ENCODE results near the gene BLOC1S1.
"Not testable (repeated sequence)": the region's sequence is repeated elsewhere in the genome, so short reads cannot be mapped to it uniquely, and the experiment has no call there.

The BLOC1S1 gene

DNA sequence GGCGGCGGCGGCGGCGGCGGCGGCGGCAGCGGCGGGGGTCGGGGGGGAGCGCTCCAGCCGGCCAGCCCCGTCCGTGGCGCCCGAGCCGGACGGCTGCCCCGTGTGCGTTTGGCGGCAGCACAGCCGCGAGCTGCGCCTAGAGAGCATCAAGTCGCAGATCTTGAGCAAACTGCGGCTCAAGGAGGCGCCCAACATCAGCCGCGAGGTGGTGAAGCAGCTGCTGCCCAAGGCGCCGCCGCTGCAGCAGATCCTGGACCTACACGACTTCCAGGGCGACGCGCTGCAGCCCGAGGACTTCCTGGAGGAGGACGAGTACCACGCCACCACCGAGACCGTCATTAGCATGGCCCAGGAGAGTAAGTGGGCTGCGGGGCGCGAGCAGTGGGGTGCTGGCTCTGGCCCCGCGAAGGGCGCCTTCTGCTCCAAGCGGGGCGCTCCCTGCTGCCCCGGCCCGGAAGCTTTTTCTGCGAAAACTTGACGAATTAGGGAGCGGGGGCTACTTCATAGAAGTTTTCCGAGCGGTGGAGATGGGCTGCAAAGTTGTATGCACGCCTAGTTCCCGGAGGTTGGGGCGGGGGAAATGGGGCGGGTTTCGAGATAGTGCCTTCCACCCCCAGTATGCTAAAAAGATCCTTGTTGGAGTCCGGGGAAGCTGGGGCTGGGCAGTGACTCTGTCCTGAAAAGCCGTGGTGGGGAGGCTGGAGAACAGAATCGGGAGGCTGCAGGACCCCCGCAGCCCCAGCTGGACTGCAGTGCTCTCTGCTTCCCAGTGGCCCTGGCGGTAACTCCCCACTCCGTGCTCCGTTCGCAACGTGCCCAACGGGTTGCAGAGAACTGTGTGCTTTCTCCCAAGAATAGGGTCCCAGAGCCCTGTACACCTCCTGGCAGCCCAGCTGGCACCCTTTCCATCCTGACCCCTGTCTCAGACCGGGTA is 27.8 kb downstream of the BLOC1S1 start:
- in situ Hi-C loops (cut with MboI; ENCODE audit: low sequenced_read_pairs) = no loop called here

DNA sequence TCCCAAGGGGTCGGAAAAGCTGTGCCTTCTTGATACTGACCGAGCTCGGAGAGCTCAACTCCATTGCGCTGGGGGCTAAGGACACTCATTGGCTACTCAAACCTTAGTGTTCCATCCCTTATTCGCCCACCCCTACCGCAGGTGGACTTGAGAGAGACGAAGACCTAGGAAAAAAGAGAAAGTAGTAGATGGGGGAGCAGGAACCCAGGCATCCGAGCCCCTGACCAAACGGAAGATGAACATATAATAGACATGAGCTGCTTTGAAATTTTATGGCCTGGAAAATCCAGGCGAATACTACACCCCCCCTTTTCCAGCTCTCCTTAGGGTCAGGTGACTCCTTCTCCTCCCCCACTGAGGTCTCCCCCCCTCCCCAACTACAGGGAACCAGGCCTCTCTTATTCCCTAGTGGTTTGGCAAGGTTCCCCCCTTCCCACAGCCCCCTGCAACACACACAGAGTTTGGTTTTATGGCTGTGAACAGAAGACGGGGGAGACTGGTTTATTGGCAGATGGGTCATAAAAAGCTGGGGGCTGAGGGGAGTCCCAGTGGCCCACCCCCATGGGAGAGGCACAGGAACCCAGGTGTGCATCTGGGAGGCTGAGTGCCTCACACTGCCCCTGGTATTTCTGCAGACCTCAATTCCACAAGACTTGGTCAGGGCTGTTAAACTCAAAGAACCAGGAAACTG is 28.6 kb downstream of the BLOC1S1 start:
- in situ Hi-C loops (cut with MboI; ENCODE audit: low sequenced_read_pairs) = no loop called here

DNA sequence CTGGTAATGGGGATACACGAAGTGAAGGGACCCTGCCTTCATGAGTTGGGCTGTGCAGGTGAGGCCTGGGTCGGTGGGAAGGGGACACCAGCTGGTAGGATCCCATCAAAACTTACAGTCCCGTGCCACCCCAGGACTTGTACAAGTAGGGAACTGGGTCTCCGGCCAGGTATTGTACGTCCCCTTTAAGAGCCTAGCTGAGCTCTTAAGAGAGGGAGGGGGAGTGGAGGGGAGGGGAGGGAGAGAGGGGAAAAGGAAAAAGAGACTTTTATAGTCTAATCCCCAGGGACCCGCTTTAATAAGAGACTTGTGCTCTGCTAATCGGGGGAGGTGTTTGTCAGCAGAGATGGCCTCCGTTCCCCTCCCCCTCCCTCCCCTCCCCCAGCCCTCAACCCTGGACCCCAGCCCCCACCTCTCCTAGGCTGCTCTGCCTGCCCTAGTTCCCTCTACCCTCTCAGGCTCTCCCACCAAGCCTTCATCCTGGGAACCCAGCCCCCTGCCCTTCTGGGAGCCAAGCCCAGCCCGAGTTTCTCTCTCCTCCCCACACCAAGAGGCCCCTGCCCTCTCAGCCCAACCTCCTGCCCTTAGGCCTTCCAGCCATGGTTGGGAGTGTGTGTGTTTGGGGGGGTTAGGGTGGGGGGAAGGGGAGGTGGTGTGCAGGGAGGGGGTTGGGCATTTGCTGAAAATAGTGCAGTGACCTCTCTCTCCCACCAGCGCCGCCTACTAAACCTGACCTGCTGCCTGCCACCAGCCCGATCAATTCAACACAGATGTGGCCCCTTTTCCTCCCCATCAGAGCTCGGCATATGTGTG is 29.7 kb downstream of the BLOC1S1 start:
- in situ Hi-C loops (cut with MboI; ENCODE audit: low sequenced_read_pairs) = no loop called here

DNA sequence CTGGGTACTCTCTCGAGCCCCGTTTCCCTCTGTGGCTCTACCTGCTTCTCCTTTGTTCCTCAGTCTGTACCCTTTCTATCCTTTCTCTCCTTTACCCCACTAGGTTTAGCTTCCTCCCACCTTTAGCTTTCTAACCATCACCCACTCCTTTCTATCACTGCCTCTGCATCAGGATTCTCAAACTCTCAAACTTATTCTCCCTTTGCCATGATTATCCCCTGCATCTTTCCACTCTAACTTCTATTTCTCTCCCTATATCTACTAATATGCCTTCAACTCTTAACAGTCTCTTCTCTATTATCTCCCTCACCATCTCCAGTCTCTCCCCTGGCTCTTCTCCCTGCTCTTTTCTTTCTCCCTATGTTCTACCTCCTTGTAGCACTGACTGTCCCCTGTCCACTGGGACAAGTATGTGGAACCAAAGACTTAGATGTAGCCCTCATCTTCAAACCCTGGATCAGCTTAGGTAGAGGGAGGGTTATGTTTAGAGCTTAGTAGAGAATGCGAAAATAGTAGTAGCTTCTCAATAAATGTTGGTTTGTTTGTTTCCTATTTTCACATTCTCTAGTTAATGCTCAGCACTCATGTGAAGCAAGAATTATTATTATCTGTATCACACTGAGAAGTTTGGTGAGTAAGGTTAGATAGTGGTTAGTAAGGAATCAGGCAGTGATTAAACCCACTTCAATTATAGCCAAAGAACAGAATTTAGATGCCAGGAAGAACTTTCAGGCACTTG is 30.5 kb downstream of the BLOC1S1 start:
- in situ Hi-C loops (cut with MboI; ENCODE audit: low sequenced_read_pairs) = no loop called here

DNA sequence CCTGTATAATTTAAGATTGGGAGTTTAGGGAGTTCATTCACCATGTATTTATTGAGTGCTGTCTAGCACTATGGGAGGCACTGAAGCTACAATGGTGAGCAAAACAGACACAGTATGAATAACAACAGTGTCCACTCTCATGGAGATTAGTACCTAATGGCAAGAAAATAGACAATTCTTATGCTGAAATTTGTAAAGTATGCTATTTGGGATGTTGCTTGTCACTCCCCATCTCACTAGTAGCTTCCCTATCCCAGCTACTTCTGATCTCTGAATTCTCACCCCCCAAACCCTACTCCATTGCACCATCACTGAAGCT is 31.0 kb downstream of the BLOC1S1 start:
- in situ Hi-C loops (cut with MboI; ENCODE audit: low sequenced_read_pairs) = no loop called here

DNA sequence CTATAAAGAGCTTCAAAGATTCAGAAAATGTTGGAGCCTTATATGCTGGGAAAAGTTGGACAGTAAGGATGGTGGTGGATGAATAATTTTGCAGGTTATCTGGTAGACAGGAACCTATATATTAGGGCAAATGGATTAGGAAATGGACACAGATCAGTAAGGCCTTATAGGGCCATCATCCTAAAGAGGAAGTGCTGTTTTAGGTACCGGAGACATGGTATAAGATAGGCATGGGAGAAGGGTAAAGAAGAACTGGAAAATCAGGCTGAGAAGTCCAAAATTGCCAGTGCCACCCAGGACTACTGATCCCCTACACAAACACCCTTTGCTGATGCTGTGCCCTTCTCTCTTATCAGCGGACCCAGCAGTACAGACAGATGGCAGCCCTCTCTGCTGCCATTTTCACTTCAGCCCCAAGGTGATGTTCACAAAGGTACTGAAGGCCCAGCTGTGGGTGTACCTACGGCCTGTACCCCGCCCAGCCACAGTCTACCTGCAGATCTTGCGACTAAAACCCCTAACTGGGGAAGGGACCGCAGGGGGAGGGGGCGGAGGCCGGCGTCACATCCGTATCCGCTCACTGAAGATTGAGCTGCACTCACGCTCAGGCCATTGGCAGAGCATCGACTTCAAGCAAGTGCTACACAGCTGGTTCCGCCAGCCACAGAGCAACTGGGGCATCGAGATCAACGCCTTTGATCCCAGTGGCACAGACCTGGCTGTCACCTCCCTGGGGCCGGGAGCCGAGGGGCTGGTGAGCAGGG is 32.6 kb downstream of the BLOC1S1 start:
- in situ Hi-C loops (cut with MboI; ENCODE audit: low sequenced_read_pairs) = no loop called here

DNA sequence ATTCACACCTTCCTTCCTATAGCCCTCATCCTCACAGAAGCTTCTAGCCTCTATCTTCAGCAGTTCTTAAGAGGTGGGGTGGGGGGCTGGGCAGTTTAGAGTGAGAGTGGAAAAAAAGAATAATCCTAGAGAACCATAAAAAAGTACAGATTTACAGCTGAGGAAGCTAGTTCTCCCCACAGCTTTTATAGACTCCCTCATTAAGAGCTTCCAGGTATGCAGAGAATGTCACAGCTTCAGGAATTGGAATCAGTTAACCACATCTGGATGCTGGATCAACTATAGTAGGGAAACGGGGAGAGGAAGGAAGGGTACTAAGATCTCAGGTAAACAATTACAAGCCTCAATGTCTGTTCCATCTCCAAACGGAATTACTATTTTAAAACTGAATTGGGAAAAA is 39.4 kb downstream of the BLOC1S1 start:
- in situ Hi-C loops (cut with MboI; ENCODE audit: low sequenced_read_pairs) = no loop called here

DNA sequence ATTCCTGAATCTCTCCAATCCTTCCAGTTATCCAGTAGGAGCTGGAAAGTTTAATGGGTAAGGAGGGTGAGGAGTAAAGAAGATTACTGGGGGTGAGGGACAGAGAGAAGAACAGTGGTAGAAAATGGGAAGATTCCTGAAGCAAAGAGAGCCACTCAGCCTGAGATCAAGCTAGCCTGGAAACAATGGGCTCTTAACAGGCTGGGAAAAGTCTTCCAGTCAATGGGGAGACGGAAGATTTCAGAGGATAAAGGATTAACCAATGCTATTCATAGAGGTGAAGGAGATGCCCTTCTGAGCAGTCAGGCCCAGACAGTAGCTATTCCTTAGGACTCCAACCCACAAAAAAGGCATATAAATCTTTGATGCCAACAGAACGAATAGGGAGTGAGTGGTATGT is 41.9 kb downstream of the BLOC1S1 start:
- in situ Hi-C loops (cut with MboI; ENCODE audit: low sequenced_read_pairs) = no loop called here

DNA sequence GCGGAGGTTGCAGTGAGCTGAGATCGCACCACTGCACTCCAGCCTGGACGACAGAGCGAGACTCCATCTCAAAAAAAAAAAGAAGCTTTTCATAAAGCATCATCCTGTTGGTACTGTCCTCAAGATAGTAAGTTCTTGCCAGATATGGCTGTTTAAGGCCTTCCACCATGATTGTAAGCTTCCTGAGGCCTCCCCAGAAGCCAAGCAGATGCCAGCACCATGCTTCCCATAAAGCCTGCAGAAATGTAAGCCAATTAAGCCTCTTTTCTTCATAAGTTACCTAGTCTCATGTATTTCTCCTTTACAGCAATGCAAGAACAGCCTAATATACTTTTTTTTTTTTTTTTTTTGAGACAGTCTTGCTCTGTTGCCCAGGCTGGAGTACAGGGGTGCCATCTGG is 42.7 kb downstream of the BLOC1S1 start:
- in situ Hi-C loops (cut with MboI; ENCODE audit: low sequenced_read_pairs) = not testable (repeated sequence)

DNA sequence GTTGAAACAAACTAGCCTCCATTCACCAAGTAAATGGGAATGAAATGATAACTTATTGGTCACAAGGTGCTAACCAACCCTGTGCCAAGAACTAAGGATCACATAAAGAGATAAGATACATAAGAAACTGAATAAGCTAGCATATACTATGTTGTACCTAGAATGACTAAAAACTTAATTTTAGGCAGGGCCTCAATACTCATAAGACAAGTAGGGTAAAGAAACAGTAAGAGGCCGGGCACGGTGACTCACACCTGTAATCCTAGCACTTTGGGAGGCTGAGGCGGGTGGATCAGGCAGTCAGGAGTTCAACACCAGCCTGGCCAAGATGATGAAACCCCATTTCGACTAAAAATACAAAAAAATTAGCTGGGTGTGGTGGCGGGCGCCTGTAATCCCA is 44.8 kb downstream of the BLOC1S1 start:
- in situ Hi-C loops (cut with MboI; ENCODE audit: low sequenced_read_pairs) = no loop called here

DNA sequence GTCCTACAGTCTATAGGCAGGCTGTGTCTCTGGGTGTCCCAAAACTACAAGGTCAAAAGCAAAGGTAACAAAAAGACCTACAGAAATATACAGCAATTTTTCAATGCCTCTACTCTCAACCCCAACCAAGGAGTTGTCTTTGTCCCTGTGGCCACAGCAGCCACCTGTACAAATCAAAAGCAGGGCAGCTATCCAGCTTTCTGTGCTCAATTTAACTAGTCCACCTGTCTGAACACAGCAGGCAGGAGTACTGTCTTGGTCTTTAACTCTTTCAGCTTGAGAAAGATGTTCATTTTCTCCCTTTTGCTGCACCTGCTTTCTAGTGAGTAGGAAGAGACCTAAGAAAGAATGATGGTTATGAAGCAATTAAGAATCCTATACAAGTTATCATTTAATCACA is 46.8 kb downstream of the BLOC1S1 start:
- in situ Hi-C loops (cut with MboI; ENCODE audit: low sequenced_read_pairs) = no loop called here

DNA sequence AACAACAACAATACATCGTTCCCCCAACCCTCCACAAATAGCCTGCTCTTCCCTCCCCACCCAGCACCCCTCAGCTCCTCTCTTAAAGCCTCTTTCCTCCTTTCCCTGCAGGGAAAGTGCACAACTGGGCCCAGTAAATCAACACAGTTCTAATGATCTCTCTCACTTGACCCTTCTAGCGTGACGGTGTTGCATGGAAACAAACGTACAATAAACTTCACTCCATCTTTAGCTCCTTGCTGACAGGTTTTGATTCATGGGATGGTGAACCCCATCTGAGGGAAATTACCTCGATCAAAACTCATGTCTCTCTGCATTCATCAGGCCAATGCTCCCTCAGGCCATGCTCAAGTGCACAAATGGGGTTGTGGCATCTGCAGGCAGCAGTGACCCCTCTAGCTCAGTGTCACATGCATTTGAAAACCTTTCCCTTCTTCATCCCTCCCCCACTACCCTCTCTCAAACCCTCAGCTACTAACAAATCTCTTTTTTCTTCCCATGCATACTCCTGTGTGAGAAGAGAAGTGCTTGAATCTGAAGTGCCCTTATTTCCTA is 50.0 kb downstream of the BLOC1S1 start:
- in situ Hi-C loops (cut with MboI; ENCODE audit: low sequenced_read_pairs) = no loop called here

DNA sequence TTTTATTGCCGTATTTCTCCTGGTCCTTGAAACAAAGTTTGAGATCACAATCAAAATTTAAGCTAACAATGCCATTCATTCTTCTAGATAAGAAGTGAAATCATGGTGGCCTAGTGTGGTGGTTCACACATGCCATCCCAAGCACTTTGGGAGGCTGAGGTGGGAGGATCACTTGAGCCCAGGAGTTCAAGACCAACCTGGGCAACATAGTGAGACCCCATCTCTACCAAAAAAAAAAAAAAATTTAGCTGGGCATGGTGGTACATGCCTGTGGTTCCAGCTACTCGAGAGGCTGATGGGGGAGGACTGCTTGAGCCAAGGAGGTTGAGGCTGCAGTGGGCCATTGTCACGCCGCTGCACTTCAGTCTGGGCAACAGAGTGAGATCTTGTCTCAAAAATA is 51.3 kb downstream of the BLOC1S1 start:
- in situ Hi-C loops (cut with MboI; ENCODE audit: low sequenced_read_pairs) = no loop called here

All from HL-60/S4 (cell line).